HG03378 (cell line): ENCODE results near the gene COL10A1.
A peak's percentile ranks its signal among the peaks of the same experiment; 100 is the strongest.

Source experiments
- ATAC-seq: cut with Tn5 transposase; IDR thresholded peaks from one replicate; pipeline ENCODE4 v1.9.1; 2021; ENCODE audit warnings: mild to moderate bottlenecking, moderate library complexity; ENCODE audit not compliant: unreplicated experiment

Gene COL10A1

GRCh38 chr6:116126032-116126431, at the start of gene COL10A1:
COL10A1 (minus strand) TSS chr6:116126132; CDS start chr6:116125492, 640 bp downstream.
- ATAC-seq = no peak

GRCh38 chr6:116175344-116175743, 49.4 kb upstream of the COL10A1 start:
- no peak for ATAC-seq

DNA sequence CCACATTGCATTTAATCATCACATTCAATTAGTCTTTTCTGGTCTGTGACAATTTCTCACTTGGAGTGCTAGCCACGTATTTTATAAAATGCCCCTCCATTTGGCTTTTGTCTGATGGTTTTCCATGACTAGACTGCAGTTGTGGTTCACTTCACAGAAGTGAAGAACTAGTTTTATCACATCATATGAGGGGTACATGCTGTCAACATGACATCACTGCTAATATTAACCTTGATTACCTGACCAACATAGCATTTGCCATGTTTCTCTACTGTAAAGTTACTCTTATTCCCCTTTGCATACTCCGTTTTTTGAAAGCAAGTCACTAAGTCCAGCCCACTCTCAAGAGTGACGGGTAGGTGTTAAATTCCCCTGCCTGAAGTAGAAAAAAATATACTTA, 48.0 kb upstream of the COL10A1 start:
- no peak for ATAC-seq

- no peak for ATAC-seq
Observed at GRCh38 chr6:116170358-116171057, 44.6 kb upstream of the COL10A1 start.

- no peak for ATAC-seq
Observed at GRCh38 chr6:116169880-116170279, 43.9 kb upstream of the COL10A1 start.

DNA sequence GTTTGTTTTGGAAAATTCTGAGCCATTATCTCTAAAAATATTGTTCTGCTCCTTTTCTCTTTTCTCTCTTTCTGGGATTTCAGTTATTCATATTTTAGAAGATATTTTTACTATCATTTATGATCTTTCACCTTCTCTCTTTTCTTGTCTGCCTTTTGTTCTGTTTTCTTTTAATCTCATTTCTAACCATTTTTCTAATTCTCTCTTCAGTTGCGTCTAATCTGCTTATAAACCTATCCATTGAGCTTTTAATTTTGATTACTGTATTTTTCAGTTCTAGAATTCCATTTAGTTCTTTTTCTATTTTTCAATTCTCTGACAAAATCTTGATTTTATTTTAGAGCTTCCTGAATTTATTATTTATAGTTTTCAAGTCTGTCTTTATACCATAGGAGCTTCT, 42.2 kb upstream of the COL10A1 start:
- ATAC-seq = no peak

DNA sequence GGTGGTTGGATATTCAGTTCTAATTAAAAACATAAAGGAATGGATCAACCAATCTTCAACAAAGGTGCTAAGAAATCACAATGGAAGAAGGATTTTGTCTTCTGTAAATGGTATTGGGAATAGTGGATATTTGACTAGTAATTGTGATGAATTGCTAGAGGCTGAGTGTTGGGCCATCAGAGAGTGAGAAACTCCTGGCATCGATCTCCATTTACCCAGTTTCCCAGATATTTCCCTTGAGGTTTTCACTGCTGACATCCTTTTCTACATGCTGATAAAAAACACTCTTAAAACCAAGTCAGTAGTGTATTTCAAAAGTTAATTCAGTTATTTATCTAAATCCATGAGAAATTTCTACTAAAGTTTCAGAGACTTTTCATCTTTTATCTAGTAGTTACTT, 40.4 kb upstream of the COL10A1 start:
- no peak for ATAC-seq

- peak; percentile 94 for ATAC-seq
Observed at GRCh38 chr6:116165596-116165995, 39.7 kb upstream of the COL10A1 start.

DNA sequence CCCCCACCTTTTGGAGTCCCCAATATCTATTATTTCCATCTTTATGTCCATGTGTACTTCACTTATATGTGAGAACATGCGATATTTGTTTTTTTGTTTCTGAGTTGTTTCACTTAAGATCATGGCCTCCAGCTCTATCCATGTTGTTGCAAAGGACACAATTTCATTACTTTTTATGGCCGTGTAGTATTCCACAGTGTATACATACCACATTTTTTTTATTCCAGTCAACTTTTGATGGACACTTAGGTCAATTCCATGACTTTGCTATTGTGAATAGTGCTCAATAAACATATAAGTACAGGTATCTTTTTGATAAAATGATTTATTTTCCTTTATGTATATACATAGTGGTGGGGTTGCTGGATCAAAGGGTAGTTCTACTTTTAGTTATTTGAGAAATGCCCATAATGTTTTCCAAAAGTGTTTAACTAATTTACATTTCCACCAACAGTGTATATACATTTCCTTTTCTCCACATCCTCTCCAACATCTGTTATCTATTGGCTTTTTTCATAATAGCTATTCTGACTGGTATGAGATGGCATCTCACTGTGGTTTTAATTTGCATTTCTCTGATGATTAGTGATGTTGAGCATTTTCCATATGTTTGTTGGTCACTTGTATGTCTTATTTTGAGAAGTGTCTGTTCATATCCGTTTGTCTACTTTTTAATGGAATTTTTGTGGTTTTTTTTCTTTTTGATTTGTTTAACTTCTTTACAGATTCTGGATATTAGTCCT, 34.0 kb upstream of the COL10A1 start:
- no peak for ATAC-seq

DNA sequence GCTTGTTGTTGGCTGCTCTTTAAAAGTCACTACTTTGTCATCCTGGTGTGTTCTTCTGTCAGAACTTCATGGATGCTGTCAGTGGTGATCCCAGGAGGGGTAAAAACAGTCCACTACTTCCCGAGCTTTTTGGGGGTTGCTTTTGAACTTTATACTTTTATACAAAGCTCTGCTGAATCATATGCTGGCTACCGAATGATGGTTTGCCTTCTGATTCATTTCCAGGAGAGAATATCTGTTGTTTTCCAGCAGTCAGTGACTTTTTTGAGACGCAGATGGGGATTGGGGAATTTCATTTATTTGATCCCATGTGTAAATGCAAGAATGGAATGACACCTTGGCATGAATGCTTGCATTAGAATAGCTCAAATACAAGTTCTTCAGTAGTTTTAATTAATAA, 32.7 kb upstream of the COL10A1 start:
- no peak for ATAC-seq

GRCh38 chr6:116157391-116157790, 31.5 kb upstream of the COL10A1 start:
- ATAC-seq = no peak

- no peak for ATAC-seq
Observed at GRCh38 chr6:116156405-116157326, 30.7 kb upstream of the COL10A1 start.

DNA sequence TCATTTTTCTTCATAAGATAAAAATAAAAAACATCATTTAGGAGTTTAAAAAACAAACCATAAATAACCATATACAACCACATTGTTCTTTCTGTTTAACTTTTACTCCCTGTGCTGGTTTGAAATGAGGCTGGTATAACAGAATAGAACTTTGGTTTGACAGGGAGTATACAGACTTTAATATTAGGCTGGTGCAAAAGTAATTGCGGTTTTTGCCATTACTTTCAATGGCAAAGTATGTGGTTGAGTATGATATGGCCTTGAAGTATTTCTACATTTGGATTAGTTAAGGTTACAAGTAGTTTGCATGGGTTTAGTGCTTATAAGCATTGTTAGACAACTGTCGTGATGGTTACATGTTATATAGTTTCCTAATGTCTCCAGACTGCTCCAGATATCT, 29.0 kb upstream of the COL10A1 start:
- no peak for ATAC-seq

- ATAC-seq = no peak
Observed at GRCh38 chr6:116152620-116153019, 26.7 kb upstream of the COL10A1 start.

- no peak for ATAC-seq
Observed at GRCh38 chr6:116145803-116146675, 20.1 kb upstream of the COL10A1 start.

DNA sequence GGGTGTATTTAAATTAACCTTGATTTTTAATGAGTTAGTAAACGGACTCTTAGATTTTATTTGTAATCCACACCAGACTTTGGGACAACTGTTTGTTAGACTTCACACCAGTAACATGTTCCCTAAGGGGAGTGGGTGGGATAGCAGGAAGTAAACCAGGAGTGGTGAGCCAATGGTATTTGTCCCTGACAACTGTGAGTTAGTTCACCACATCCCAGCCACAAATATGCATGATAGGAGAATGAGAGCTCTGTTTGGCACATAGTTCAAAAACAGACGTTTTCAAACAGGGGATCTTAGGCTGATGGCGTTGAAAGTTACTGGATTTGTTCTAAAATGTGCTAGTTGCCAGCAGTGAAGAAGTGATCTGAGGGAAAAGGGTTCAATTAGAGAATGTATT, 18.7 kb upstream of the COL10A1 start:
- ATAC-seq = no peak

GRCh38 chr6:116139917-116140316, 14.0 kb upstream of the COL10A1 start:
- ATAC-seq = no peak

DNA sequence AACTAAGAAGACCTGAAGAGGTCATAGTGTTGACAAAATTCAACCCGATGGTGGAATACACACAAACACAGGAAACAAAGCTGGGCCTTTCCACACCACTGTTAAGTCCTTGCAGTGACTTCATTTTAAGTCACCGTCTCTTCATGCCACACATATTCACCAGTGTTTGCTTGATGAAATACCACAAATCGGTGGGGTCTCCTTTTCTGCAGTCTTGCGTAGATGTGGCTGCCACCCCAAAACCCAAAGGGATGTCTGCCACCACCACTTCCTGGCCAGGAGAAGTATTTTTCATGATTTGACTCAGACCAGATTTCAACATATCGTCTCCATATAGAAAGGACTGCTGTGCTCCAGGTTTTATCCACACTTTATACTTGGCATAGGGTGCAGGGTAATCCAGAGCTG, 11.0 kb upstream of the COL10A1 start:
- no peak for ATAC-seq

DNA sequence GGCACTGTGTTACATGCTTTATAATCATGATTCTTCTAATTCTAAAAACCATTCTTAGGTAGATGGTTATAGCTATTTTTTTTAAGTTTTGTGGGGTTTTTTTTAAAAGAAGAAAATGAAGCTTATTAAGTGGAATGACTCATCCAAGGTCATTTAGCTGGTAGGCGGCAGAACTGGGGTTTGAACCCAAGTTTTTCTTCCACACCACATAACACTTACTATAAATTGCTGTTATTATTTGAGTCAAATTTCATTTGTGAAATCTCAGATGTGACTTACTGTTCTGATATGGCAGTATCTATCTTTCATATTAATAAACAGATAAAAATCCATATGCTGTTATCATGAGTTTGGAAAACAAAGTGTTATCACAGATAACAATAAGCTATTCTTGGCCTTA, 10.4 kb upstream of the COL10A1 start:
- no peak for ATAC-seq

- ATAC-seq = no peak
Observed at GRCh38 chr6:116133453-116133852, 7.5 kb upstream of the COL10A1 start.
